Spleen (tissue), 11 donors: Measurements from ENCODE around the gene GABRG3. TPM values are rescaled to one million over a fixed set of nuclear protein-coding genes. Genes with fewer than 3 reads are reported as not detected.

ENCODE experiments used
- DNase-seq: peaks from one replicate; pipeline ENCODE4 v3.0.0-alpha.2; 2020
- H3K27ac ChIP-seq, 8 donors: fragments of 200-600 bp; sonication (generic) in 7 of 8; 1 replicate in 4 of 8; 2 replicates in 4 of 8; pipeline versions ENCODE4 v1.5.0 to v1.8.0; 2016 to 2021; ENCODE audit warnings: inconsistent platforms in 4 of 8, mild to moderate bottlenecking in 4 of 8, moderate library complexity in 1 of 8
- H3K27me3 ChIP-seq, 7 donors: fragments of 200-600 bp; sonication (generic) in 6 of 7; replicated peaks in 1 of 7; 1 replicate in 4 of 7; 2 replicates in 3 of 7; pipeline versions ENCODE4 v1.5.0 to v1.8.0; 2016 to 2021; ENCODE audit warnings: inconsistent platforms in 3 of 7, mild to moderate bottlenecking in 1 of 7
- H3K36me3 ChIP-seq, 6 donors: fragments of 200-600 bp; sonication (generic) in 5 of 6; 1 replicate in 4 of 6; 2 replicates in 2 of 6; pipeline versions ENCODE4 v1.5.0 to v1.8.0; 2016 to 2021; ENCODE audit warnings: inconsistent platforms in 2 of 6
- H3K4me1 ChIP-seq, 6 donors: fragments of 200-600 bp; sonication (generic) in 5 of 6; 1 replicate in 3 of 6; 2 replicates in 3 of 6; pipeline versions ENCODE4 v1.5.0 to v1.8.0; 2016 to 2021; ENCODE audit warnings: inconsistent platforms in 3 of 6
- H3K4me3 ChIP-seq, 8 donors: fragments of 200-600 bp; sonication (generic) in 7 of 8; 1 replicate in 4 of 8; 2 replicates in 4 of 8; pipeline versions ENCODE4 v1.5.0 to v1.8.0; 2016 to 2021; ENCODE audit warnings: inconsistent platforms in 4 of 8, mild to moderate bottlenecking in 4 of 8, moderate library complexity in 2 of 8
- H3K9me3 ChIP-seq, 8 donors: fragments of 200-600 bp; sonication (generic) in 7 of 8; 1 replicate in 4 of 8; 2 replicates in 4 of 8; pipeline versions ENCODE4 v1.5.0 to v1.8.0; 2016 to 2021; ENCODE audit warnings: inconsistent platforms in 4 of 8
- POLR2A ChIP-seq, 3 donors: fragments of 450-650 bp; IDR thresholded peaks; one replicate each; pipeline ENCODE4 v1.5.1; 2017; ENCODE audit warnings: antibody characterized with exemption in 3 of 3, mild to moderate bottlenecking in 1 of 3
- POLR2AphosphoS5 ChIP-seq, 3 donors: sonication (generic); formaldehyde crosslinking; IDR thresholded peaks; one replicate each; pipeline ENCODE4 v1.5.1; 2017; ENCODE audit warnings: antibody characterized with exemption in 3 of 3
- WGBS, 5 donors: extraction: QIAGEN DNeasy Blood & Tissue Kit in 3 of 5; methylation state at CpG; one replicate each; pipeline versions ENCODE4 v1.1.5 to v1.1.7; 2013 to 2018; 5-methylcytosine and 5-hydroxymethylcytosine counted together
- intact Hi-C: fragments of 100-400 bp; cut with DNase I; formaldehyde crosslinking; loops from one replicate; pipeline ENCODE4 v1.15.0; 2023; ENCODE audit warnings: low total_unique reads
- polyA plus RNA-seq, 3 donors: library from polyadenylated mRNA; stranded (reverse); fragments of 200-250 nt; gene quantifications; one replicate each; pipeline ENCODE4 v1.2.1, GENCODE V29; 2013
- total RNA-seq, 7 donors: library from RNA; depleted of rRNA in 3 of 7; stranded (reverse); fragments of >200 nt in 3 of 7; fragmentation: NEBNext Ultra II Directional in 4 of 7; extraction: Animal tissue kit (Norgen Biotek cat#: 25700) in 4 of 7; gene quantifications; one replicate each; pipeline versions ENCODE4 v1.1.0 to v1.2.1, GENCODE V29; 2016 to 2021
- TF ChIP-seq, protein P1 (sequence below), 11 experiments: fragments of 200-600 bp in 7 of 11; fragments of 450-650 bp in 4 of 11; sonication (generic) in 4 of 11; IDR thresholded peaks in 8 of 11; conservative IDR thresholded peaks in 3 of 11; 1 replicate in 7 of 11; 2 replicates in 4 of 11; pipeline versions ENCODE4 v1.4.0 to v1.8.0; 2016 to 2021; ENCODE audit warnings: antibody characterized with exemption in 11 of 11, inconsistent platforms in 4 of 11, mild to moderate bottlenecking in 1 of 11
- donor health status: healthy with polysubstance abuse.
- donor health status: DM: no; HTN: no; CAD: no; lungs with moderate emphysema.
- donor health status: DM: no; HTN: no; CAD: no.
- donor health status: Bipolar disorder and iron deficiency.
- donor health status: healthy.
- donor health status: DM: no; HTN: no; CAD: no.
- donor health status: DM: yes; HTN: yes; CAD: no.

The GABRG3 gene
- total and polyA plus RNA-seq, 10 donors: 0.14 to 19.6 (median 1.6) TPM

DNA sequence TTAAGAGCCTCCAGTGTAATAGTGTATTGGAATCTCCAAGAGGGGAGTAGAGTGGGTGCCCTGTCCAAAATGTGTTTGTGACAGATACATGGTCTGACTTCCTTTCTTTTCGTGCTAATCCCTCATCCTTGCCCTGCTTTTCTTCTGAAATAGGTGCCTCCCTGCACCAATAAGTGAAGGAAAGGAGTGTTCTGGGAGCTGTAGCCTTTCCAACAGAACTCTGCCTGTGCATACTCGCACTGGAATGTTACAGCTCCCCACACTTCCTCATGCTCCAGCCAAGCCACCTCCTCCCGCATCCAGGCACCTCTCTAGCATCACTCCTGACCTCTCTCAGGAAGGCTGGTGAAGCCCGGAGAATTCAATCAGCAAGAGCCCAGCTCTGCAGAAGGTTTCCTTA is 478.0 kb downstream of the GABRG3 start:
- DNase-seq: no peak
- Histone ChIP-seq H3K27ac (no peak overlapping the region), H3K4me3 (no peak overlapping the region), H3K4me1 (no peaks in the 10 kb centered on the region), H3K9me3 (peaks cover 0 to 10% (median 2%) of the 10 kb centered on the region in 8 donors), H3K36me3 (no peaks in the 10 kb centered on the region), H3K27me3 (no peaks in the 10 kb centered on the region)
- intact Hi-C loops: no loop called here
- 33 to 52% (median 47%) methylated on average over 4 of the region's 4 CpGs for WGBS, 5 donors
- TF ChIP-seq, protein P1, sequence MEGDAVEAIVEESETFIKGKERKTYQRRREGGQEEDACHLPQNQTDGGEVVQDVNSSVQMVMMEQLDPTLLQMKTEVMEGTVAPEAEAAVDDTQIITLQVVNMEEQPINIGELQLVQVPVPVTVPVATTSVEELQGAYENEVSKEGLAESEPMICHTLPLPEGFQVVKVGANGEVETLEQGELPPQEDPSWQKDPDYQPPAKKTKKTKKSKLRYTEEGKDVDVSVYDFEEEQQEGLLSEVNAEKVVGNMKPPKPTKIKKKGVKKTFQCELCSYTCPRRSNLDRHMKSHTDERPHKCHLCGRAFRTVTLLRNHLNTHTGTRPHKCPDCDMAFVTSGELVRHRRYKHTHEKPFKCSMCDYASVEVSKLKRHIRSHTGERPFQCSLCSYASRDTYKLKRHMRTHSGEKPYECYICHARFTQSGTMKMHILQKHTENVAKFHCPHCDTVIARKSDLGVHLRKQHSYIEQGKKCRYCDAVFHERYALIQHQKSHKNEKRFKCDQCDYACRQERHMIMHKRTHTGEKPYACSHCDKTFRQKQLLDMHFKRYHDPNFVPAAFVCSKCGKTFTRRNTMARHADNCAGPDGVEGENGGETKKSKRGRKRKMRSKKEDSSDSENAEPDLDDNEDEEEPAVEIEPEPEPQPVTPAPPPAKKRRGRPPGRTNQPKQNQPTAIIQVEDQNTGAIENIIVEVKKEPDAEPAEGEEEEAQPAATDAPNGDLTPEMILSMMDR (IDR thresholded peaks at IDR 0.05 in 8 of 11, conservative IDR thresholded peaks at IDR 0.05 in 3 of 11): no peak
- TF ChIP-seq POLR2AphosphoS5 (IDR thresholded peaks at IDR 0.05) (no peak), POLR2A (IDR thresholded peaks at IDR 0.05) (no peak)

DNA sequence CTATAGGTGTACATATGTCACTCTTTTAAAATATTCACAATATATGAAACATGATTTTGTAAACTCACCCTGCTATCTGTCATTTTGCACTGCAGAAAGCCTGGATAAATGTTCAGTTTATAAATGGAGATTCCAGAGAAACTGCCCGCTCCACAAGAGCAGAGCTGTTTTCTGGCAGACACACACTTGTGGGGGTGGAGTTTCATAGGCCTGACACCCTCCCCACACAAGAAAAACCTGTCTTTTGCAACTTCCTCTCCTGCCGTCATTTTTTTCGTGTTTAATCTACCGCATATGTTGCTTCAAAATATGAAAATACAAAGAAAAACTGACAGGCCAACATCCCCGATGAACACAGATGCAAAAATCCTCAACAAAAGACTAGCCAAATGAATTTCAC is 479.0 kb downstream of the GABRG3 start:
- TF ChIP-seq, protein P1 (IDR thresholded peaks at IDR 0.05 in 8 of 11, conservative IDR thresholded peaks at IDR 0.05 in 3 of 11): no peak
- TF ChIP-seq POLR2A (IDR thresholded peaks at IDR 0.05) (no peak), POLR2AphosphoS5 (IDR thresholded peaks at IDR 0.05) (no peak)
- no peaks in the 10 kb centered on the region for H3K27me3 ChIP-seq
- H3K4me3 ChIP-seq: no peak overlapping the region
- no peak overlapping the region for H3K27ac ChIP-seq
- DNase-seq: no peak
- no peaks in the 10 kb centered on the region for H3K4me1 ChIP-seq
- H3K9me3 ChIP-seq: peaks cover 0 to 10% (median 2%) of the 10 kb centered on the region in 8 donors
- WGBS, 5 donors: 56 to 68% (median 63%) methylated on average over 5 of the region's 5 CpGs
- H3K36me3 ChIP-seq: no peaks in the 10 kb centered on the region
- intact Hi-C loops: no loop called here

DNA sequence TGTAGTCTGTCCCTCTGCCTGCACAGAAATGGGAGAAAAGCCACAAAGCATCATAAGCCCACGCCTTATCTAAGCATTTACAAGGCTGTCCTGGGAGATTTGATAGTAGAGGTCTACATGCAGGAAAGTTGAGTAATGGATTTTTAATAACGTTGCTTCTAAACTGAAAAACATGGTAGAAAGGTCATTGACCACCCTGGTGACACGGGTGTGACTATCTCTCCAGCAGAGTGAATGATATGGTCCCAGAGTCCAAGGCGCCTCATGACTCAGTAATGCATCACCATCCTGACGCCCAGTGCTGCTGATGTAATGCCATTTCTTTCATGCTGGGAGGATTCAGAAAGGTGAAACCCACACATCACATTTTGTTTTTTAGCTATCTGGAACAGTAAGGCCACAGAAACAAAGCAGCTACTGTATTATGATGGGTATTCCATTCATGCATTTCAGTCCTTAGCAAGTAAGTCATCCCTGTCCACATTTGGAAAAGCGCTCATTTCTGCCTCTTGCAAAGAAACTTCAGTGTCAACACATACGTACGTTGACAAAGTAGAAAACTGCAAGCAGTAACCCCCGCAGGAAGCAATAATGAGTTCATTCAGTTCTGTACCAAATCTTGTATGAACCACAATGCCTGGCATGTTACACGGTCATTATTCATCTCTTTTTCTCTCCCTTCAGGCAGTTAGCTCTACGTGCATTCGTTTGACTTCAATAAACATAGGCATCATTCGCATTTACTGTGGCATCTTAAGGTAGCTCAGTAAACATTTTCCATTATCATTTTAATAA is 483.5 kb downstream of the GABRG3 start:
- Histone ChIP-seq H3K27ac (no peak overlapping the region), H3K4me3 (no peak overlapping the region), H3K9me3 (no peaks in the 10 kb centered on the region), H3K27me3 (no peaks in the 10 kb centered on the region), H3K4me1 (peaks cover 0 to 14% (median 4%) of the 10 kb centered on the region in 6 donors), H3K36me3 (no peaks in the 10 kb centered on the region)
- WGBS, 5 donors: 61 to 77% (median 68%) methylated on average over 13 of the region's 13 CpGs
- intact Hi-C loops: no loop called here
- TF ChIP-seq, protein P1 (IDR thresholded peaks at IDR 0.05 in 8 of 11, conservative IDR thresholded peaks at IDR 0.05 in 3 of 11): no peak
- TF ChIP-seq POLR2AphosphoS5 (IDR thresholded peaks at IDR 0.05): no peak
- no peak for TF ChIP-seq POLR2A (IDR thresholded peaks at IDR 0.05)
- DNase-seq: no peak

DNA sequence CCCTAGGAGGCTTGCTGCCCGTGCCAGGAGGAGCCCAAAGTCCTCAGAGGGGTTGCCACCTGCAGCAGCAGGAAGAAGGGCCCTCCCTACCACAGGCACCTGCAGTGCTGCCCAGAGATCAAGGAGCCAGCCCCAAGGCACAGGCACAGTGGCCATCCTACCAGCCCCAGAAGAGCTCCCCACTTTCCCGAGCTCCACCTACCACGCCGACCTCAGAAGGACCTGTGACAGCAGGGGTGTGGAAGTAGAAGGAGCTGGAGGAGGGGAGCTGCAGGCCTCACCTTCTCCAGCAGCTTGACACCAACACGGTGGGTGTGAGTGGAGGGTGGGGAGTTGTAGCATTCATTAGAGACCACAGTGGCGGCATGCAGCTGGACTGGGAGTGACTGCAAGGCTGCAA is 485.8 kb downstream of the GABRG3 start:
- TF ChIP-seq POLR2AphosphoS5 (IDR thresholded peaks at IDR 0.05) (no peak), POLR2A (IDR thresholded peaks at IDR 0.05) (no peak)
- TF ChIP-seq, protein P1 (IDR thresholded peaks at IDR 0.05 in 8 of 11, conservative IDR thresholded peaks at IDR 0.05 in 3 of 11): no peak
- Histone ChIP-seq H3K36me3 (no peaks in the 10 kb centered on the region), H3K4me1 (peaks cover 0 to 14% (median 4%) of the 10 kb centered on the region in 6 donors), H3K4me3 (no peak overlapping the region), H3K27ac (no peak overlapping the region), H3K9me3 (peaks cover 0 to 13% (median 0%) of the 10 kb centered on the region in 8 donors), H3K27me3 (no peaks in the 10 kb centered on the region)
- no peak for DNase-seq
- intact Hi-C loops: no loop called here
- WGBS, 5 donors: 74 to 84% (median 77%) methylated on average over 6 of the region's 6 CpGs
